Mesenchymal stem cell (in vitro differentiated cells and primary cell): Measurements from ENCODE around the gene USP35.
"Not testable (repeated sequence)": the region's sequence is repeated elsewhere in the genome, so short reads cannot be mapped to it uniquely, and the experiment has no call there.

Experiments
- DNase-seq: peaks from one replicate; pipeline ENCODE4 v3.0.0-alpha.2; 2013
- H2AFZ ChIP-seq: one replicate; pipeline ENCODE4 v1.6.1; 2013; ENCODE audit warnings: low read depth, mild to moderate bottlenecking, control low read depth, inconsistent platforms, low read length, moderate library complexity
- H2AK5ac ChIP-seq: 2 replicates; pipeline ENCODE4 v1.6.1; 2013; ENCODE audit warnings: low read length, moderate library complexity, mild to moderate bottlenecking, inconsistent platforms; ENCODE audit not compliant: severe bottlenecking
- H2BK120ac ChIP-seq: one replicate; pipeline ENCODE4 v1.6.1; 2013; ENCODE audit warnings: low read depth, mild to moderate bottlenecking, inconsistent platforms, low read length, moderate library complexity
- H2BK12ac ChIP-seq, 2 experiments: one replicate each; pipeline ENCODE4 v1.6.1; 2013; ENCODE audit warnings: inconsistent platforms in 2 of 2, low read length in 2 of 2, mild to moderate bottlenecking in 2 of 2, moderate library complexity in 2 of 2, control low read depth in 1 of 2
- H2BK15ac ChIP-seq: one replicate; pipeline ENCODE4 v1.6.1; 2013; ENCODE audit warnings: mild to moderate bottlenecking, low read depth, inconsistent platforms; ENCODE audit not compliant: poor library complexity, severe bottlenecking
- H2BK5ac ChIP-seq: 2 replicates; pipeline ENCODE4 v1.6.1; 2013; ENCODE audit warnings: low read depth, mild to moderate bottlenecking, low read length, control low read depth, inconsistent platforms; ENCODE audit not compliant: poor library complexity, severe bottlenecking
- H3K14ac ChIP-seq, 2 experiments: one replicate each; pipeline ENCODE4 v1.6.1; 2013; ENCODE audit warnings: inconsistent platforms in 2 of 2, low read length in 2 of 2, control low read depth in 1 of 2, mild to moderate bottlenecking in 1 of 2, moderate library complexity in 1 of 2
- H3K18ac ChIP-seq, 2 experiments: one replicate each; pipeline ENCODE4 v1.6.1; 2013; ENCODE audit warnings: inconsistent platforms in 2 of 2, low read length in 2 of 2, control low read depth in 1 of 2, low read depth in 1 of 2, mild to moderate bottlenecking in 1 of 2
- H3K23ac ChIP-seq, 2 experiments: one replicate each; pipeline ENCODE4 v1.6.1; 2013; ENCODE audit warnings: inconsistent platforms in 2 of 2, low read length in 2 of 2, mild to moderate bottlenecking in 2 of 2, moderate library complexity in 2 of 2, control low read depth in 1 of 2
- H3K27ac ChIP-seq: 2 replicates; pipeline ENCODE4 v1.5.1; 2013; ENCODE audit warnings: mild to moderate bottlenecking, moderate library complexity, low read length, control low read depth, inconsistent platforms; ENCODE audit not compliant: poor library complexity, severe bottlenecking
- H3K27me3 ChIP-seq, 2 experiments: 2 replicates each; pipeline versions ENCODE4 v1.6.1 to v1.7.0; 2013; ENCODE audit warnings: low read length in 2 of 2, mild to moderate bottlenecking in 2 of 2, moderate library complexity in 2 of 2, control low read depth in 1 of 2, inconsistent platforms in 1 of 2; ENCODE audit not compliant: control insufficient read depth in 1 of 2, insufficient read depth in 1 of 2
- H3K36me3 ChIP-seq, 2 experiments: 2 replicates each; pipeline versions ENCODE4 v1.6.1 to v1.7.0; 2013; ENCODE audit warnings: low read length in 2 of 2, control low read depth in 1 of 2, inconsistent platforms in 1 of 2, low read depth in 1 of 2, mild to moderate bottlenecking in 1 of 2; ENCODE audit not compliant: insufficient read depth in 2 of 2, control insufficient read depth in 1 of 2
- H3K4ac ChIP-seq, 2 experiments: one replicate each; pipeline ENCODE4 v1.6.1; 2013; ENCODE audit warnings: inconsistent platforms in 2 of 2, low read length in 2 of 2, mild to moderate bottlenecking in 2 of 2, moderate library complexity in 2 of 2, control low read depth in 1 of 2, low read depth in 1 of 2
- H3K4me1 ChIP-seq: 2 replicates; pipeline ENCODE4 v1.6.1; 2013; ENCODE audit warnings: low read depth, low read length, control low read depth; ENCODE audit not compliant: control insufficient read depth, insufficient read depth
- H3K4me2 ChIP-seq: 2 replicates; pipeline ENCODE4 v1.6.1; 2013; ENCODE audit warnings: low read length, mild to moderate bottlenecking, inconsistent platforms; ENCODE audit not compliant: poor library complexity, severe bottlenecking
- H3K4me3 ChIP-seq, 2 experiments: 2 replicates each; pipeline versions ENCODE4 v1.5.1 to v1.7.0; 2013; ENCODE audit warnings: low read length in 2 of 2, mild to moderate bottlenecking in 2 of 2, control low read depth in 1 of 2, low read depth in 1 of 2; ENCODE audit not compliant: insufficient read depth in 1 of 2
- H3K79me1 ChIP-seq: replicated peaks from 2 replicates; pipeline ENCODE4 v1.6.1; 2013; ENCODE audit warnings: mild to moderate bottlenecking, control low read depth, low read length, inconsistent platforms; ENCODE audit not compliant: poor library complexity, severe bottlenecking
- H3K9ac ChIP-seq: 2 replicates; pipeline ENCODE4 v1.7.0; 2013; ENCODE audit warnings: mild to moderate bottlenecking, low read length, moderate library complexity
- H3K9me3 ChIP-seq: 2 replicates; pipeline ENCODE4 v1.7.0; 2013; ENCODE audit warnings: mild to moderate bottlenecking, low read length; ENCODE audit not compliant: control insufficient read depth
- H4K8ac ChIP-seq: one replicate; pipeline ENCODE4 v1.6.1; 2013; ENCODE audit warnings: inconsistent platforms, mild to moderate bottlenecking, low read length, moderate library complexity
- H4K91ac ChIP-seq: one replicate; pipeline ENCODE4 v1.6.1; 2013; ENCODE audit warnings: mild to moderate bottlenecking, low read length, inconsistent platforms
- WGBS: methylation state at CpG from one replicate; pipeline ENCODE4 v1.1.7; 2013; ENCODE audit warnings: mixed read lengths; 5-methylcytosine and 5-hydroxymethylcytosine counted together

USP35 gene

GRCh38 chr11:78231962-78232501 is 43.3 kb downstream of the USP35 start:
- no peak overlapping the region for H3K14ac ChIP-seq
- no peak overlapping the region for H2BK12ac ChIP-seq
- no peak overlapping the region for H3K4ac ChIP-seq
- peak overlapping the region; percentile 25 for H3K9ac ChIP-seq
- H3K4me1 ChIP-seq = peaks cover 1% of the 10 kb centered on the region
- no peaks in the 10 kb centered on the region for H3K9me3 ChIP-seq
- no peak overlapping the region for H4K91ac ChIP-seq
- no peak overlapping the region for H2BK5ac ChIP-seq
- peaks cover 0 to 5% of the 10 kb centered on the region in 2 experiments for H3K36me3 ChIP-seq
- H2AFZ ChIP-seq = no peak overlapping the region
- H3K4me3 ChIP-seq = peak overlapping the region in 1 of 2 experiments; percentile 36
- no peak overlapping the region for H3K4me2 ChIP-seq
- H3K23ac ChIP-seq = no peak overlapping the region
- H2BK15ac ChIP-seq = no peak overlapping the region
- H3K27ac ChIP-seq = peak overlapping the region; percentile 7
- H3K18ac ChIP-seq = no peak overlapping the region
- H2AK5ac ChIP-seq = no peak overlapping the region
- H3K27me3 ChIP-seq = no peaks in the 10 kb centered on the region
- H4K8ac ChIP-seq = no peak overlapping the region
- DNase-seq = peak; percentile 58
- H2BK120ac ChIP-seq = no peak overlapping the region
- peaks cover 5% of the 10 kb centered on the region for H3K79me1 ChIP-seq

- not testable (repeated sequence) for H3K27me3 ChIP-seq, H3K4ac ChIP-seq
- 99% methylated on average over 4 of the region's 6 CpGs for WGBS
These were observed 44.3 kb downstream of the USP35 start for GRCh38 chr11:78233046-78233445.

GRCh38 chr11:78234006-78234405 is 45.3 kb downstream of the USP35 start:
- Histone ChIP-seq H3K27ac (no peak overlapping the region), H3K27me3 (no peaks in the 10 kb centered on the region), H3K4me1 (peaks cover 1% of the 10 kb centered on the region), H2AK5ac (no peak overlapping the region), H3K36me3 (peaks cover 0 to 11% of the 10 kb centered on the region in 2 experiments), H2BK12ac (no peak overlapping the region), H3K9me3 (no peaks in the 10 kb centered on the region), H3K18ac (no peak overlapping the region), H2AFZ (no peak overlapping the region), H2BK120ac (no peak overlapping the region), H2BK5ac (no peak overlapping the region), H2BK15ac (peak overlapping the region; percentile 83), H3K9ac (no peak overlapping the region), H3K14ac (no peak overlapping the region), H4K8ac (no peak overlapping the region), H4K91ac (no peak overlapping the region), H3K4me2 (no peak overlapping the region), H3K4me3 (no peak overlapping the region), H3K23ac (no peak overlapping the region), H3K4ac (no peak overlapping the region), H3K79me1 (peaks cover 4% of the 10 kb centered on the region)
- no peak for DNase-seq
- WGBS = 97% methylated on average over 5 of the region's 5 CpGs

More at GRCh38 chr11:78233046-78233445, 44.3 kb downstream of the USP35 start:
- not testable (repeated sequence) for H3K9me3 ChIP-seq, H3K23ac ChIP-seq, H3K18ac ChIP-seq, H3K4me3 ChIP-seq, H2BK15ac ChIP-seq, H3K4me2 ChIP-seq, DNase-seq, H2BK5ac ChIP-seq, H4K8ac ChIP-seq, H2AFZ ChIP-seq, H4K91ac ChIP-seq, H3K14ac ChIP-seq, H3K27ac ChIP-seq, H2BK12ac ChIP-seq, H2BK120ac ChIP-seq, H3K79me1 ChIP-seq, H3K9ac ChIP-seq, H3K4me1 ChIP-seq
- Histone ChIP-seq H3K36me3 (peaks cover 0 to 11% of the 10 kb centered on the region in 2 experiments), H2AK5ac (peak overlapping the region; percentile 21)

- no peak for DNase-seq
- no peak overlapping the region for H3K14ac ChIP-seq
- H2BK5ac ChIP-seq = no peak overlapping the region
- H3K9ac ChIP-seq = no peak overlapping the region
- H2BK15ac ChIP-seq = no peak overlapping the region
- no peak overlapping the region for H3K4me2 ChIP-seq
- no peaks in the 10 kb centered on the region for H3K27me3 ChIP-seq
- no peak overlapping the region for H3K23ac ChIP-seq
- H3K36me3 ChIP-seq = peaks cover 0 to 11% of the 10 kb centered on the region in 2 experiments
- H2AFZ ChIP-seq = no peak overlapping the region
- no peak overlapping the region for H2BK120ac ChIP-seq
- H3K18ac ChIP-seq = no peak overlapping the region
- H2AK5ac ChIP-seq = no peak overlapping the region
- H3K4me1 ChIP-seq = no peaks in the 10 kb centered on the region
- no peak overlapping the region for H2BK12ac ChIP-seq
- H3K79me1 ChIP-seq = peaks cover 7% of the 10 kb centered on the region
- no peak overlapping the region for H3K27ac ChIP-seq
- peaks cover 11% of the 10 kb centered on the region for H3K9me3 ChIP-seq
- H4K8ac ChIP-seq = no peak overlapping the region
- no peak overlapping the region for H4K91ac ChIP-seq
- no peak overlapping the region for H3K4me3 ChIP-seq
- H3K4ac ChIP-seq = no peak overlapping the region
These were observed 48.8 kb downstream of the USP35 start for GRCh38 chr11:78237293-78238046.
